ENCODE measurements around the gene KCNH8.

KCNH8 gene

GRCh38 chr3:19574268-19574667 is 426.0 kb downstream of the KCNH8 start:
- Histone ChIP-seq H3K79me2 (ENCODE audit: low read length) (no peaks in the 10 kb centered on the region), H3K36me3 (replicated peaks; ENCODE audit: low read depth, low read length) (no peaks in the 10 kb centered on the region), H3K9me3 (ENCODE audit: insufficient read depth, low read length) (no peaks in the 10 kb centered on the region), H2AFZ (ENCODE audit: low read depth, low read length) (no peak overlapping the region), H3K4me3 (ENCODE audit: low read length) (no peak overlapping the region), H3K27ac (ENCODE audit: low read length) (no peak overlapping the region), H3K27me3 (ENCODE audit: low read depth, low read length) (no peaks in the 10 kb centered on the region), H3K9ac (ENCODE audit: low read length) (no peak overlapping the region), H3K4me2 (ENCODE audit: low read length) (no peak overlapping the region), H3K4me1 (ENCODE audit: low read length) (no peaks in the 10 kb centered on the region), H4K20me1 (ENCODE audit: insufficient read depth, low read length) (no peaks in the 10 kb centered on the region)
- TF ChIP-seq CTCF (IDR thresholded peaks at IDR 0.05; ENCODE audit: low read depth, low read length) (no peak), EZH2phosphoT487 (IDR thresholded peaks at IDR 0.05; ENCODE audit: low read depth) (no peak)

GRCh38 chr3:19576343-19576742 is 428.0 kb downstream of the KCNH8 start:
- H2AFZ ChIP-seq (ENCODE audit: low read depth, low read length) = no peak overlapping the region
- no peaks in the 10 kb centered on the region for H4K20me1 ChIP-seq (ENCODE audit: insufficient read depth, low read length)
- no peaks in the 10 kb centered on the region for H3K27me3 ChIP-seq (ENCODE audit: low read depth, low read length)
- no peaks in the 10 kb centered on the region for H3K9me3 ChIP-seq (ENCODE audit: insufficient read depth, low read length)
- no peaks in the 10 kb centered on the region for H3K4me1 ChIP-seq (ENCODE audit: low read length)
- H3K9ac ChIP-seq (ENCODE audit: low read length) = no peak overlapping the region
- H3K4me3 ChIP-seq (ENCODE audit: low read length) = no peak overlapping the region
- no peak overlapping the region for H3K4me2 ChIP-seq (ENCODE audit: low read length)
- H3K79me2 ChIP-seq (ENCODE audit: low read length) = no peaks in the 10 kb centered on the region
- no peaks in the 10 kb centered on the region for H3K36me3 ChIP-seq (replicated peaks; ENCODE audit: low read depth, low read length)
- no peak for TF ChIP-seq EZH2phosphoT487 (IDR thresholded peaks at IDR 0.05; ENCODE audit: low read depth)
- no peak for TF ChIP-seq CTCF (IDR thresholded peaks at IDR 0.05; ENCODE audit: low read depth, low read length)
- no peak overlapping the region for H3K27ac ChIP-seq (ENCODE audit: low read length)

Data from OCI-LY3 (cell line).